Fibroblast of the aortic adventitia (primary cell): ENCODE measurements around the gene SGIP1. TPM values are rescaled to one million over a fixed set of nuclear protein-coding genes. Genes with fewer than 3 reads are reported as not detected.
"Not testable (repeated sequence)": the region's sequence is repeated elsewhere in the genome, so short reads cannot be mapped to it uniquely, and the experiment has no call there.

Experiments
- DNase-seq: peaks from one replicate; pipeline ENCODE4 v3.0.0-alpha.2; 2010; ENCODE audit warnings: low read depth
- H3K4me3 ChIP-seq: 2 replicates; pipeline ENCODE4 v1.5.1; 2011; ENCODE audit warnings: low read depth, mild to moderate bottlenecking, control low read depth, low read length, moderate library complexity
- CTCF ChIP-seq: IDR thresholded peaks from 2 replicates; pipeline ENCODE4 v1.5.1; 2011; ENCODE audit warnings: mild to moderate bottlenecking, low read length, control low read depth, inconsistent platforms; ENCODE audit not compliant: insufficient read depth
- total RNA-seq: library from RNA; depleted of rRNA; stranded (reverse); fragments of >200 nt; gene quantifications from 2 replicates; pipeline ENCODE4 v1.2.3, GENCODE V29; 2012; ENCODE audit warnings: low replicate concordance

The SGIP1 gene
- total RNA-seq, 1 donor, result 21.1 TPM

GRCh38 chr1:66725885-66726665 lies 192.1 kb downstream of the SGIP1 start:
- DNase-seq, result peak; percentile 87
- no peak overlapping the region for H3K4me3 ChIP-seq
- TF ChIP-seq CTCF, result peak; percentile 99

DNA sequence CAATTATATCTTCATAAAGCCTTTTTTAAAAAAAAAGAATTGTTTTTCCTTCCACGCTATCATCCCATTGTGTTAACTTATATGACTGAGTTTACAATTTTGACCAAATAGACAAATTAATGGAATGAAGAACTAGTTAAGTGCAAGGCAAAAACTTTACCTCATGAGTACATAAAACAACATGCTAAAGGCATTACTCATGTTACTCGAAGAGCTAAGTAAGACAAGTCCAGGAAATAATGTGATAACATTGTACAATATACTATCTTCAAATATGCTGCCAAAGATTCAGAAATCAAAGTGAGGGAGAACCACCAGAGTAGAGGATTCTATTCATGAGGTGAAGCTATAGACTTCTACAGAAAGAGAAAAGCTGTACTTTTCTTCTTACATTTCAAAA lies 194.1 kb downstream of the SGIP1 start:
- peak; percentile 57 for DNase-seq
- H3K4me3 ChIP-seq, result no peak overlapping the region
- no peak for TF ChIP-seq CTCF

- not testable (repeated sequence) for H3K4me3 ChIP-seq, DNase-seq
Observed at GRCh38 chr1:66728716-66729115, 194.8 kb downstream of the SGIP1 start.

GRCh38 chr1:66729119-66729518 lies 195.2 kb downstream of the SGIP1 start:
- no peak overlapping the region for H3K4me3 ChIP-seq
- no peak for TF ChIP-seq CTCF
- no peak for DNase-seq

- TF ChIP-seq CTCF, result no peak
- DNase-seq, result no peak
- no peak overlapping the region for H3K4me3 ChIP-seq
Observed at GRCh38 chr1:66729523-66729922, 195.6 kb downstream of the SGIP1 start.

GRCh38 chr1:66730462-66730861 lies 196.5 kb downstream of the SGIP1 start:
- DNase-seq, result no peak
- no peak for TF ChIP-seq CTCF
- H3K4me3 ChIP-seq, result no peak overlapping the region

DNA sequence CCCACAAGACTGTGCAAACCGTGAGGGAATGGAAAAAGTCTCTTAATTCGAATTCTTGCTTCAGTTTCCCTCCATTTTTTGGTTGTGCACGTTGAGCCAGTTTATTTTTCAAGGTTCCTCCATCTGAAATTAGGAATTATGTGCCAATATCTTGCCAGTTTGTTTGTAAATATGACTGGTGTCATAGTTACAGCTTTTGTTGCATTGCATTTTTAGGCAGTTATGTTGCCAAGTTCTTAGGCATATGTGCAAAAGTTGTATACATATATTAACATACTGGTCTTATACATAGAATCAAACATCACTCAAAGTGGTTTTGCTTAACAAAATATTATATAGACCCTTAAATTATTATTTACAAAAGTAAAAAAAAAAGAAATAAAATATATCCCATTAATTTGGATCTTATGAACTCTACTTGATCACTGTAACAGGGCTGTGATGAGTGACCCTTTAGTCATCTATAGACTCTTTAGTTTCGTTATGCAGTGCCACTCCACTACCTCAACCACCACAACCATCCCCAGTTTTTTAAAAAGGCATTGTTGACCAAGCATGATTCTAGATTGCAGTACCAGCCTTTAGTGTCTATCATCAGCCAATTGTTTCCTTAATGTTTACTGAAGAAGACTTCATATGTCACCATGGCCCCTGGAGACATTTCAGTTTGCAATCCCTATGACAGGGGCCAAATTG lies 197.4 kb downstream of the SGIP1 start:
- no peak for DNase-seq
- TF ChIP-seq CTCF, result no peak

More for the DNA sequence above, 197.4 kb downstream of the SGIP1 start:
- no peak overlapping the region for H3K4me3 ChIP-seq
